Neural cell (in vitro differentiated cells): ENCODE measurements around the gene PLA2G10. TPM values are rescaled to one million over a fixed set of nuclear protein-coding genes. Genes with fewer than 3 reads are reported as not detected.

Experiments
- H2AFZ ChIP-seq: fragments of 200-600, 300-800 bp; sonication (generic), shearing (Covaris generic); 2 replicates; pipeline ENCODE4 v1.6.0; 2014; ENCODE audit warnings: low read depth, mild to moderate bottlenecking, antibody characterized with exemption, low read length, moderate library complexity
- H3F3A ChIP-seq: fragments of 200-600 bp; shearing (Covaris generic); 2 replicates; pipeline ENCODE4 v1.6.1; 2016; ENCODE audit warnings: mild to moderate bottlenecking, moderate library complexity, mixed read lengths, antibody characterized with exemption, low read length; ENCODE audit not compliant: insufficient read depth, poor library complexity, severe bottlenecking
- H3K27ac ChIP-seq: fragments of 200-600, 300-800 bp; sonication (generic), shearing (Covaris generic); 2 replicates; pipeline ENCODE4 v1.5.1; 2014; ENCODE audit warnings: mild to moderate bottlenecking, low read length, moderate library complexity
- H3K27me3 ChIP-seq: fragments of 300-800, 200-600 bp; sonication (generic), shearing (Covaris generic); 2 replicates; pipeline ENCODE4 v1.6.0; 2014; ENCODE audit warnings: mild to moderate bottlenecking, low read depth, low read length, moderate library complexity; ENCODE audit not compliant: insufficient read depth
- H3K36me3 ChIP-seq: fragments of 300-800, 200-600 bp; sonication (generic), shearing (Covaris generic); 2 replicates; pipeline ENCODE4 v1.5.1; 2014; ENCODE audit warnings: mild to moderate bottlenecking, antibody characterized with exemption, low read length, moderate library complexity; ENCODE audit not compliant: insufficient read depth
- H3K4me2 ChIP-seq: fragments of 300-800, 200-600 bp; sonication (generic), shearing (Covaris generic); 2 replicates; pipeline ENCODE4 v1.6.0; 2014; ENCODE audit warnings: mild to moderate bottlenecking, low read length
- H3K4me3 ChIP-seq: fragments of 300-800, 200-600 bp; sonication (generic), shearing (Covaris generic); 2 replicates; pipeline ENCODE4 v1.5.1; 2014; ENCODE audit warnings: mild to moderate bottlenecking, low read length, moderate library complexity
- H3K79me2 ChIP-seq: fragments of 200-600 bp; shearing (Covaris generic); replicated peaks from 2 replicates; pipeline ENCODE4 v1.6.0; 2014; ENCODE audit warnings: mild to moderate bottlenecking, low read length, moderate library complexity; ENCODE audit not compliant: insufficient read depth
- H3K9ac ChIP-seq: fragments of 300-800, 200-600 bp; sonication (generic), shearing (Covaris generic); 2 replicates; pipeline ENCODE4 v1.6.1; 2016; ENCODE audit warnings: mild to moderate bottlenecking, low read length, mixed read lengths
- H3K9me2 ChIP-seq: fragments of 200-600 bp; shearing (Covaris generic); 2 replicates; pipeline ENCODE4 v1.6.1; 2016; ENCODE audit warnings: mild to moderate bottlenecking, low read length, mixed read lengths; ENCODE audit not compliant: insufficient read depth
- H3K9me3 ChIP-seq: fragments of 200-600, 300-800 bp; sonication (generic), shearing (Covaris generic); 2 replicates; pipeline ENCODE4 v1.6.1; 2016; ENCODE audit warnings: mild to moderate bottlenecking, mixed run types, low read length, moderate library complexity, mixed read lengths
- H4K20me1 ChIP-seq: fragments of 200-600 bp; shearing (Covaris generic); 2 replicates; pipeline ENCODE4 v1.6.1; 2016; ENCODE audit warnings: mild to moderate bottlenecking, mixed run types; ENCODE audit not compliant: insufficient read depth
- CTCF ChIP-seq: fragments of 450-650 bp; IDR thresholded peaks from 2 replicates; pipeline ENCODE4 v1.5.1; 2014; ENCODE audit warnings: antibody characterized with exemption, mild to moderate bottlenecking, moderate library complexity; ENCODE audit not compliant: poor library complexity, severe bottlenecking
- EP300 ChIP-seq: fragments of 450-650 bp; conservative IDR thresholded peaks from 2 replicates; pipeline ENCODE4 v1.6.1; 2014; ENCODE audit warnings: antibody characterized with exemption, mild to moderate bottlenecking, moderate library complexity; ENCODE audit not compliant: poor library complexity, severe bottlenecking
- EZH2 ChIP-seq: fragments of 200-600, 300-800 bp; shearing (Covaris generic), sonication (generic); IDR thresholded peaks from 2 replicates; pipeline ENCODE4 v1.6.1; 2014; ENCODE audit warnings: antibody characterized with exemption, low read length, borderline replicate concordance, mild to moderate bottlenecking; ENCODE audit not compliant: insufficient read depth, poor library complexity, severe bottlenecking
- MXI1 ChIP-seq: fragments of 450-650 bp; conservative IDR thresholded peaks from 2 replicates; pipeline ENCODE4 v1.6.1; 2014; ENCODE audit warnings: antibody characterized with exemption, mild to moderate bottlenecking; ENCODE audit not compliant: poor library complexity, severe bottlenecking
- POLR2AphosphoS5 ChIP-seq: IDR thresholded peaks from 2 replicates; pipeline ENCODE4 v1.6.1; 2012
- RAD21 ChIP-seq: fragments of 450-650 bp; conservative IDR thresholded peaks from 2 replicates; pipeline ENCODE4 v1.6.1; 2014; ENCODE audit warnings: antibody characterized with exemption, mild to moderate bottlenecking, moderate library complexity
- REST ChIP-seq: IDR thresholded peaks from 2 replicates; pipeline ENCODE4 v1.6.1; 2012; ENCODE audit warnings: borderline replicate concordance
- SMC3 ChIP-seq: fragments of 450-650 bp; conservative IDR thresholded peaks from 2 replicates; pipeline ENCODE4 v1.6.1; 2014; ENCODE audit warnings: antibody characterized with exemption, mild to moderate bottlenecking, moderate library complexity; ENCODE audit not compliant: poor library complexity
- TAF1 ChIP-seq: IDR thresholded peaks from 2 replicates; pipeline ENCODE4 v1.6.1; 2012; ENCODE audit warnings: low read depth
- polyA plus RNA-seq: library from polyadenylated mRNA; depleted of rRNA; stranded (reverse); fragments of >200 nt; gene quantifications from 2 replicates; pipeline ENCODE4 v1.2.3, GENCODE V29; 2014

PLA2G10 gene
- polyA plus RNA-seq, 1 donor from 2014 or later: not detected

DNA sequence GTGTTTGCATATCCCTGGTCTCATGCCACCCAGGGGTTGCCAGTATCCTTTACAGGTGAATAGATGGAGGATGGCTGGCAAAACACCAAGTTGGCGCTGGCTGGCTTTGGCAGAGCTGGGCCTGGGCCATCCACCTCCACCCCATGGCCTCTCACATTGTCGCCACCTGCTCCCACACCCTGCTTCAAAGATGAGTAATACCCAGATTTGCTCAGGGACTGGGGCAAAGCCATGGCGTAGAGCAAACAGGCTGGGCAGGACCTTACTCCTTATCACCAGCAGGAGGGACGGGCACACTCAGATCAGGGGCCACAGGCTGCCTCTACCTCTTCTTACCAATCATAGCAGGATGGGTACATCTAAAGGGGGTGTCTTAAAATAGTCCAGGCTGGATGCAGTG is 24.3 kb downstream of the PLA2G10 start:
- Histone ChIP-seq H3F3A (no peaks in the 10 kb centered on the region), H3K9me2 (no peaks in the 10 kb centered on the region), H3K4me2 (no peak overlapping the region), H3K36me3 (no peaks in the 10 kb centered on the region), H3K79me2 (no peaks in the 10 kb centered on the region), H3K9me3 (no peaks in the 10 kb centered on the region), H2AFZ (no peak overlapping the region), H3K27me3 (no peaks in the 10 kb centered on the region), H4K20me1 (no peaks in the 10 kb centered on the region), H3K27ac (no peak overlapping the region), H3K9ac (no peak overlapping the region), H3K4me3 (no peak overlapping the region)
- TF ChIP-seq TAF1: no peak
- no peak for TF ChIP-seq EZH2
- TF ChIP-seq POLR2AphosphoS5: no peak
- TF ChIP-seq RAD21: no peak
- no peak for TF ChIP-seq CTCF
- no peak for TF ChIP-seq MXI1
- TF ChIP-seq REST: no peak
- TF ChIP-seq SMC3: no peak
- no peak for TF ChIP-seq EP300

GRCh38 chr16:14668556-14669223 is 25.4 kb downstream of the PLA2G10 start:
- Histone ChIP-seq H3K9ac (no peak overlapping the region), H2AFZ (no peak overlapping the region), H3K27ac (no peak overlapping the region), H3K27me3 (no peaks in the 10 kb centered on the region), H3K4me2 (no peak overlapping the region), H3F3A (no peaks in the 10 kb centered on the region), H3K9me3 (no peaks in the 10 kb centered on the region), H3K9me2 (no peaks in the 10 kb centered on the region), H4K20me1 (no peaks in the 10 kb centered on the region), H3K79me2 (no peaks in the 10 kb centered on the region), H3K4me3 (no peak overlapping the region), H3K36me3 (no peaks in the 10 kb centered on the region)
- TF ChIP-seq EP300: no peak
- TF ChIP-seq EZH2: no peak
- no peak for TF ChIP-seq RAD21
- TF ChIP-seq MXI1: no peak
- TF ChIP-seq POLR2AphosphoS5: no peak
- no peak for TF ChIP-seq REST
- TF ChIP-seq CTCF: no peak
- no peak for TF ChIP-seq TAF1
- no peak for TF ChIP-seq SMC3
